SK-N-SH (cell line): ENCODE data around the gene SKIC2. TPM values are rescaled to one million over a fixed set of nuclear protein-coding genes. Genes with fewer than 3 reads are reported as not detected.

Experiments used
- CTCF ChIA-PET: fragments of 300-600, 350-600 bp; formaldehyde crosslinking; extraction: SDS; loops from one replicate; lab custom pipeline; 2021; lab: Yijun Ruan, JAX
- POLR2A ChIA-PET: fragments of 350-600 bp; sonication (Branson Sonifier 250); formaldehyde crosslinking; extraction: SDS; loops from one replicate; lab custom pipeline; 2020; ENCODE audit warnings: antibody characterized with exemption, inconsistent platforms; lab: Yijun Ruan, JAX
- DNase-seq: peaks from one replicate; pipeline ENCODE4 v3.0.0; 2012
- H2AFZ ChIP-seq: fragments of 200-600 bp; sonication (generic); 2 replicates; pipeline ENCODE4 v1.8.1; 2016; ENCODE audit warnings: antibody characterized with exemption, mild to moderate bottlenecking, low read depth
- H3F3A ChIP-seq: fragments of 200-600 bp; sonication (generic); replicated peaks from 2 replicates; pipeline ENCODE3; 2016; ENCODE audit warnings: antibody characterized with exemption, mild to moderate bottlenecking; ENCODE audit not compliant: insufficient read depth
- H3K27ac ChIP-seq, 2 experiments: fragments of 200-500 bp in 1 of 2; fragments of 200-600 bp in 1 of 2; sonication (Bioruptor generic) in 1 of 2; sonication (generic), shearing (Covaris generic) in 1 of 2; 2 replicates each; pipeline versions ENCODE4 v1.5.1 to v1.6.1; 2014 to 2016; ENCODE audit warnings: low read depth in 2 of 2, inconsistent platforms in 1 of 2, low read length in 1 of 2, mild to moderate bottlenecking in 1 of 2, mixed read lengths in 1 of 2
- H3K27me3 ChIP-seq: fragments of 200-600 bp; sonication (generic), shearing (Covaris generic); 2 replicates; pipeline ENCODE4 v1.6.1; 2016; ENCODE audit warnings: mixed run types; ENCODE audit not compliant: insufficient read depth
- H3K36me3 ChIP-seq, 2 experiments: fragments of 200-500 bp in 1 of 2; fragments of 200-600 bp in 1 of 2; sonication (Bioruptor generic) in 1 of 2; sonication (generic) in 1 of 2; replicated peaks in 1 of 2; 2 replicates each; pipeline versions ENCODE3 to v1.5.1; 2014 to 2016; ENCODE audit warnings: low read length in 1 of 2, mild to moderate bottlenecking in 1 of 2; ENCODE audit not compliant: insufficient read depth in 2 of 2, control insufficient read depth in 1 of 2
- H3K4me1 ChIP-seq, 2 experiments: fragments of 200-500 bp in 1 of 2; fragments of 200-600 bp in 1 of 2; sonication (Bioruptor generic) in 1 of 2; sonication (generic), shearing (Covaris generic) in 1 of 2; 2 replicates each; pipeline versions ENCODE4 v1.5.1 to v1.6.1; 2014 to 2016; ENCODE audit warnings: low read depth in 1 of 2, low read length in 1 of 2, mixed run types in 1 of 2; ENCODE audit not compliant: insufficient read depth in 2 of 2, control insufficient read depth in 1 of 2
- H3K4me2 ChIP-seq: fragments of 200-600 bp; sonication (generic), shearing (Covaris generic); 2 replicates; pipeline ENCODE4 v1.6.1; 2017; ENCODE audit warnings: mixed run types
- H3K4me3 ChIP-seq, 2 experiments: fragments of 200-500 bp in 1 of 2; fragments of 200-600 bp in 1 of 2; sonication (Bioruptor generic) in 1 of 2; sonication (generic), shearing (Covaris generic) in 1 of 2; 2 replicates each; pipeline versions ENCODE4 v1.5.1 to v1.8.1; 2014 to 2016; ENCODE audit warnings: low read depth in 2 of 2, inconsistent platforms in 1 of 2, low read length in 1 of 2, mild to moderate bottlenecking in 1 of 2, mixed read lengths in 1 of 2, moderate library complexity in 1 of 2
- H3K79me2 ChIP-seq: fragments of 200-600 bp; sonication (generic); 2 replicates; pipeline ENCODE4 v1.8.1; 2017; ENCODE audit warnings: mild to moderate bottlenecking; ENCODE audit not compliant: insufficient read depth
- H3K9ac ChIP-seq: fragments of 200-600 bp; sonication (generic); 2 replicates; pipeline ENCODE4 v1.6.1; 2017; ENCODE audit warnings: mixed run types
- H3K9me2 ChIP-seq: fragments of 200-600 bp; sonication (generic); 2 replicates; pipeline ENCODE4 v1.6.1; 2017; ENCODE audit warnings: mixed run types
- H3K9me3 ChIP-seq: fragments of 200-600 bp; sonication (generic); 2 replicates; pipeline ENCODE4 v1.6.1; 2017; ENCODE audit warnings: mixed run types, mild to moderate bottlenecking, moderate library complexity
- H4K20me1 ChIP-seq: fragments of 200-600 bp; sonication (generic); 2 replicates; pipeline ENCODE4 v1.6.1; 2017; ENCODE audit warnings: mild to moderate bottlenecking, mixed run types; ENCODE audit not compliant: insufficient read depth
- ELF1 ChIP-seq: IDR thresholded peaks from 2 replicates; pipeline ENCODE4 v1.4.0; 2012
- EP300 ChIP-seq, 2 experiments: IDR thresholded peaks; 2 replicates each; pipeline versions ENCODE4 v1.4.0 to v1.6.1; 2012; ENCODE audit warnings: borderline replicate concordance in 1 of 2, low read depth in 1 of 2, low read length in 1 of 2
- EZH2phosphoT487 ChIP-seq: fragments of 200-600 bp; sonication (generic); IDR thresholded peaks from 2 replicates; pipeline ENCODE4 v1.6.1; 2017; ENCODE audit warnings: low read depth, mixed run types, mild to moderate bottlenecking, antibody characterized with exemption, moderate library complexity, borderline replicate concordance
- FOSL2 ChIP-seq: IDR thresholded peaks from 2 replicates; pipeline ENCODE4 v1.4.0; 2012; ENCODE audit warnings: low read depth, mild to moderate bottlenecking, moderate library complexity, borderline replicate concordance
- FOXJ3 ChIP-seq: sonication (generic); formaldehyde crosslinking; IDR thresholded peaks from 2 replicates; pipeline ENCODE4 v1.5.1; 2020; ENCODE audit warnings: mild to moderate bottlenecking, missing genetic modification reagents
- GATA2 ChIP-seq: sonication (generic); formaldehyde crosslinking; IDR thresholded peaks from 2 replicates; pipeline ENCODE4 v1.5.0; 2020; ENCODE audit warnings: mild to moderate bottlenecking, missing genetic modification reagents
- MAX ChIP-seq: IDR thresholded peaks from 2 replicates; pipeline ENCODE4 v1.4.0; 2012; ENCODE audit warnings: low read depth
- NRF1 ChIP-seq: IDR thresholded peaks from 2 replicates; pipeline ENCODE4 v1.6.1; 2012; ENCODE audit warnings: low read depth, mild to moderate bottlenecking, low read length
- RCOR1 ChIP-seq: fragments of 150-350 bp; IDR thresholded peaks from 2 replicates; pipeline ENCODE4 v1.6.1; 2017; ENCODE audit warnings: antibody characterized with exemption, low read length
- REST ChIP-seq: IDR thresholded peaks from 2 replicates; pipeline ENCODE4 v1.6.1; 2012; ENCODE audit warnings: mild to moderate bottlenecking, low read depth, low read length, moderate library complexity
- RFX5 ChIP-seq: IDR thresholded peaks from 2 replicates; pipeline ENCODE4 v1.6.1; 2012; ENCODE audit warnings: mild to moderate bottlenecking, improper control_type of control experiment, low read length
- SMC3 ChIP-seq: IDR thresholded peaks from 2 replicates; pipeline ENCODE4 v1.6.1; 2012; ENCODE audit warnings: low read depth, low read length, improper control_type of control experiment
- TEAD4 ChIP-seq: IDR thresholded peaks from 2 replicates; pipeline ENCODE4 v1.4.0; 2012; ENCODE audit warnings: mild to moderate bottlenecking, borderline replicate concordance; ENCODE audit not compliant: insufficient read depth
- USF1 ChIP-seq: IDR thresholded peaks from 2 replicates; pipeline ENCODE4 v1.4.0; 2012; ENCODE audit warnings: low read depth, borderline replicate concordance
- ZBTB33 ChIP-seq: IDR thresholded peaks from 2 replicates; pipeline ENCODE4 v1.4.0; 2012; ENCODE audit warnings: low read depth, borderline replicate concordance
- polyA plus RNA-seq, 3 experiments: library from polyadenylated mRNA; depleted of rRNA; stranded (reverse); fragments of >200 nt; gene quantifications; 2 replicates each; pipeline ENCODE4 v1.2.3, GENCODE V29; 2012
- TF ChIP-seq, protein P1 (sequence below): IDR thresholded peaks from 2 replicates; pipeline ENCODE4; 2012

SKIC2 gene
- polyA plus RNA-seq, 1 of the 3 experiments (the other 2 are of a cell fraction): 89.4 TPM

DNA sequence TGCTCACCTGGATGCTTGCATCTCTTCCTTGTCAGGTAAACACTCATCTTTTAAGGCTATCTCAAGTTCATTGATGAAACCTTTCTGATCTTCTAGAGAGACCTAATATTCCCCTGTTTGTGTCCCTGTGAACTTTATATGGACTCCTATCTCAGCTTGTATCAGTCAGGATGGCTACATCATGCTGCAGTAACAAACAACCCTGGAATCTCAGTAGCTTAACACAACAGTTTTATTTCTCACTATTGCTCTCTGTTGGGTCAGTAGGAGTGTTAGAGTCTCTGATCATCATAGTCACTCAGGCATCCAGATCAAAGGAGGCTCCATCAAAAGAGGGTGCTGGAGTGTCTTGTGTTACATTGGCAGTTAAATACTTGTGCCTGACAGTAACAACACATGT is 43.6 kb upstream of the SKIC2 start:
- ChIA-PET POLR2A (no interaction called here), CTCF (interaction anchor here (1.6 kb wide), 1 partner anchor 13 kb away, joined by 3 read pairs; the partner anchor contains the start of gene ZBTB12)
- peaks cover 13% of the 10 kb centered on the region for H3F3A ChIP-seq
- DNase-seq: no peak
- H3K36me3 ChIP-seq: no peaks in the 10 kb centered on the region
- H3K27me3 ChIP-seq: no peaks in the 10 kb centered on the region
- no peaks in the 10 kb centered on the region for H3K9me2 ChIP-seq
- 0 out of 4 replicates have a peak, but pooled peaks cover 0 to under 1% of the 10 kb centered on the region in 2 experiments for H3K4me1 ChIP-seq
- TF ChIP-seq MAX: no peak
- TF ChIP-seq NRF1: no peak
- no peak for TF ChIP-seq RFX5
- no peak for TF ChIP-seq REST
- no peak for TF ChIP-seq RCOR1
- TF ChIP-seq, protein P1, sequence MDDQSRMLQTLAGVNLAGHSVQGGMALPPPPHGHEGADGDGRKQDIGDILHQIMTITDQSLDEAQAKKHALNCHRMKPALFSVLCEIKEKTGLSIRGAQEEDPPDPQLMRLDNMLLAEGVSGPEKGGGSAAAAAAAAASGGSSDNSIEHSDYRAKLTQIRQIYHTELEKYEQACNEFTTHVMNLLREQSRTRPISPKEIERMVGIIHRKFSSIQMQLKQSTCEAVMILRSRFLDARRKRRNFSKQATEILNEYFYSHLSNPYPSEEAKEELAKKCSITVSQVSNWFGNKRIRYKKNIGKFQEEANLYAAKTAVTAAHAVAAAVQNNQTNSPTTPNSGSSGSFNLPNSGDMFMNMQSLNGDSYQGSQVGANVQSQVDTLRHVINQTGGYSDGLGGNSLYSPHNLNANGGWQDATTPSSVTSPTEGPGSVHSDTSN: no peak
- TF ChIP-seq SMC3: no peak
- no peak for TF ChIP-seq USF1
- TF ChIP-seq ZBTB33: no peak
- TF ChIP-seq TEAD4: no peak
- no peak for TF ChIP-seq EP300 (IDR thresholded peaks at IDR 0.05; ENCODE audit: borderline replicate concordance in 1 of 2, low read depth in 1 of 2, low read length in 1 of 2)
- TF ChIP-seq ELF1: no peak
- no peak for TF ChIP-seq GATA2 (CRISPR knock-in tag)
- TF ChIP-seq FOSL2: no peak
- TF ChIP-seq EZH2phosphoT487: no peak
- no peak for TF ChIP-seq FOXJ3
- no peaks in the 10 kb centered on the region for H3K79me2 ChIP-seq
- H3K27ac ChIP-seq: no peak overlapping the region
- H2AFZ ChIP-seq: no peak overlapping the region
- H4K20me1 ChIP-seq: no peaks in the 10 kb centered on the region
- no peak overlapping the region for H3K4me2 ChIP-seq
- H3K9me3 ChIP-seq: no peaks in the 10 kb centered on the region
- H3K4me3 ChIP-seq: no peak overlapping the region
- H3K9ac ChIP-seq: no peak overlapping the region
